Measurements from ENCODE around the gene FGFR3. TPM values are rescaled to one million over a fixed set of nuclear protein-coding genes. Genes with fewer than 3 reads are reported as not detected.

Gene FGFR3
- polyA plus RNA-seq, 1 donor from 2014 or later: 0.48 TPM

DNA sequence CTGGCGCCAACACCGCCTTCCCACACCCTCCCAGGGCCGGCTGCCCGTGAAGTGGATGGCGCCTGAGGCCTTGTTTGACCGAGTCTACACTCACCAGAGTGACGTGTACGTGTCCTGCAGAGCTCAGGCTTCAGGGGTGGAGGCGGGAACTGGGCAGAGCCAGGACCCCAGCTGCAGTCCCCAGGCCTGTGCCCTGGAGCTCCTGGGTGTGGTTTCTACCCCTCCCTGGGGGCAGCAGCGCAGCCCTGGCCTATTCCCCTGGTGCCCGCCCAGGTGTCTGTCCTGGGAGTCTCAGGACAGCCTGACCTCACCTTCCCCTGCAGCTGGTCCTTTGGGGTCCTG lies 13.1 kb downstream of the FGFR3 start:
- H3K36me3 ChIP-seq (ENCODE audit: insufficient read depth, low read length): no peaks in the 10 kb centered on the region
- no peak overlapping the region for H3K27ac ChIP-seq (ENCODE audit: low read length)
- no peak overlapping the region for H3K9ac ChIP-seq (ENCODE audit: low read length)
- no peaks in the 10 kb centered on the region for H3K27me3 ChIP-seq (ENCODE audit: insufficient read depth, low read depth, low read length)
- no peaks in the 10 kb centered on the region for H3F3A ChIP-seq (ENCODE audit: insufficient read depth, low read length, poor library complexity, severe bottlenecking)
- H3K4me3 ChIP-seq (ENCODE audit: low read length): no peak overlapping the region
- no peaks in the 10 kb centered on the region for H3K79me2 ChIP-seq (replicated peaks; ENCODE audit: insufficient read depth, low read length)
- no peak for TF ChIP-seq SMC3 (conservative IDR thresholded peaks at IDR 0.05; ENCODE audit: poor library complexity)
- no peak for TF ChIP-seq RAD21 (conservative IDR thresholded peaks at IDR 0.05)
- no peak for TF ChIP-seq EZH2 (IDR thresholded peaks at IDR 0.05; ENCODE audit: borderline replicate concordance, insufficient read depth, low read length, poor library complexity, severe bottlenecking)
- no peak for TF ChIP-seq EP300 (conservative IDR thresholded peaks at IDR 0.05; ENCODE audit: poor library complexity, severe bottlenecking)
- TF ChIP-seq, protein P1, sequence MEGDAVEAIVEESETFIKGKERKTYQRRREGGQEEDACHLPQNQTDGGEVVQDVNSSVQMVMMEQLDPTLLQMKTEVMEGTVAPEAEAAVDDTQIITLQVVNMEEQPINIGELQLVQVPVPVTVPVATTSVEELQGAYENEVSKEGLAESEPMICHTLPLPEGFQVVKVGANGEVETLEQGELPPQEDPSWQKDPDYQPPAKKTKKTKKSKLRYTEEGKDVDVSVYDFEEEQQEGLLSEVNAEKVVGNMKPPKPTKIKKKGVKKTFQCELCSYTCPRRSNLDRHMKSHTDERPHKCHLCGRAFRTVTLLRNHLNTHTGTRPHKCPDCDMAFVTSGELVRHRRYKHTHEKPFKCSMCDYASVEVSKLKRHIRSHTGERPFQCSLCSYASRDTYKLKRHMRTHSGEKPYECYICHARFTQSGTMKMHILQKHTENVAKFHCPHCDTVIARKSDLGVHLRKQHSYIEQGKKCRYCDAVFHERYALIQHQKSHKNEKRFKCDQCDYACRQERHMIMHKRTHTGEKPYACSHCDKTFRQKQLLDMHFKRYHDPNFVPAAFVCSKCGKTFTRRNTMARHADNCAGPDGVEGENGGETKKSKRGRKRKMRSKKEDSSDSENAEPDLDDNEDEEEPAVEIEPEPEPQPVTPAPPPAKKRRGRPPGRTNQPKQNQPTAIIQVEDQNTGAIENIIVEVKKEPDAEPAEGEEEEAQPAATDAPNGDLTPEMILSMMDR (IDR thresholded peaks at IDR 0.05; ENCODE audit: poor library complexity, severe bottlenecking): no peak
- no peak for TF ChIP-seq TAF1 (IDR thresholded peaks at IDR 0.05; ENCODE audit: low read depth)
- no peak for TF ChIP-seq POLR2AphosphoS5 (IDR thresholded peaks at IDR 0.05)
- TF ChIP-seq MXI1 (conservative IDR thresholded peaks at IDR 0.05; ENCODE audit: poor library complexity, severe bottlenecking): no peak
- TF ChIP-seq, protein P2, sequence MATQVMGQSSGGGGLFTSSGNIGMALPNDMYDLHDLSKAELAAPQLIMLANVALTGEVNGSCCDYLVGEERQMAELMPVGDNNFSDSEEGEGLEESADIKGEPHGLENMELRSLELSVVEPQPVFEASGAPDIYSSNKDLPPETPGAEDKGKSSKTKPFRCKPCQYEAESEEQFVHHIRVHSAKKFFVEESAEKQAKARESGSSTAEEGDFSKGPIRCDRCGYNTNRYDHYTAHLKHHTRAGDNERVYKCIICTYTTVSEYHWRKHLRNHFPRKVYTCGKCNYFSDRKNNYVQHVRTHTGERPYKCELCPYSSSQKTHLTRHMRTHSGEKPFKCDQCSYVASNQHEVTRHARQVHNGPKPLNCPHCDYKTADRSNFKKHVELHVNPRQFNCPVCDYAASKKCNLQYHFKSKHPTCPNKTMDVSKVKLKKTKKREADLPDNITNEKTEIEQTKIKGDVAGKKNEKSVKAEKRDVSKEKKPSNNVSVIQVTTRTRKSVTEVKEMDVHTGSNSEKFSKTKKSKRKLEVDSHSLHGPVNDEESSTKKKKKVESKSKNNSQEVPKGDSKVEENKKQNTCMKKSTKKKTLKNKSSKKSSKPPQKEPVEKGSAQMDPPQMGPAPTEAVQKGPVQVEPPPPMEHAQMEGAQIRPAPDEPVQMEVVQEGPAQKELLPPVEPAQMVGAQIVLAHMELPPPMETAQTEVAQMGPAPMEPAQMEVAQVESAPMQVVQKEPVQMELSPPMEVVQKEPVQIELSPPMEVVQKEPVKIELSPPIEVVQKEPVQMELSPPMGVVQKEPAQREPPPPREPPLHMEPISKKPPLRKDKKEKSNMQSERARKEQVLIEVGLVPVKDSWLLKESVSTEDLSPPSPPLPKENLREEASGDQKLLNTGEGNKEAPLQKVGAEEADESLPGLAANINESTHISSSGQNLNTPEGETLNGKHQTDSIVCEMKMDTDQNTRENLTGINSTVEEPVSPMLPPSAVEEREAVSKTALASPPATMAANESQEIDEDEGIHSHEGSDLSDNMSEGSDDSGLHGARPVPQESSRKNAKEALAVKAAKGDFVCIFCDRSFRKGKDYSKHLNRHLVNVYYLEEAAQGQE (IDR thresholded peaks at IDR 0.05; ENCODE audit: borderline replicate concordance): no peak
- H3K4me2 ChIP-seq (ENCODE audit: low read length): no peak overlapping the region
- no peaks in the 10 kb centered on the region for H3K9me2 ChIP-seq (ENCODE audit: insufficient read depth, low read length)
- no peaks in the 10 kb centered on the region for H4K20me1 ChIP-seq (ENCODE audit: insufficient read depth)
- H3K9me3 ChIP-seq (ENCODE audit: low read length): no peaks in the 10 kb centered on the region
- H2AFZ ChIP-seq (ENCODE audit: low read depth, low read length): no peak overlapping the region

DNA sequence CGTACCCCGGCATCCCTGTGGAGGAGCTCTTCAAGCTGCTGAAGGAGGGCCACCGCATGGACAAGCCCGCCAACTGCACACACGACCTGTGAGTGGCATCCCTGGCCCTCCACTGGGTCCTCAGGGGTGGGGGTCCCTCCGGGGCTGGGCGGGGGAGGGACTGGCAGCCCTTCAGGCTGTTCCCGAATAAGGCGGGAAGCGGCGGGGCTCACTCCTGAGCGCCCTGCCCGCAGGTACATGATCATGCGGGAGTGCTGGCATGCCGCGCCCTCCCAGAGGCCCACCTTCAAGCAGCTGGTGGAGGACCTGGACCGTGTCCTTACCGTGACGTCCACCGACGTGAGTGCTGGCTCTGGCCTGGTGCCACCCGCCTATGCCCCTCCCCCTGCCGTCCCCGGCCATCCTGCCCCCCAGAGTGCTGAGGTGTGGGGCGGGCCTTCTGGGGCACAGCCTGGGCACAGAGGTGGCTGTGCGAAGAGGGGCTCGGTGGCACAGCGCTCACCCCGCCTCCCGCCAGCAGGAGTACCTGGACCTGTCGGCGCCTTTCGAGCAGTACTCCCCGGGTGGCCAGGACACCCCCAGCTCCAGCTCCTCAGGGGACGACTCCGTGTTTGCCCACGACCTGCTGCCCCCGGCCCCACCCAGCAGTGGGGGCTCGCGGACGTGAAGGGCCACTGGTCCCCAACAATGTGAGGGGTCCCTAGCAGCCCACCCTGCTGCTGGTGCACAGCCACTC lies 13.7 kb downstream of the FGFR3 start:
- Histone ChIP-seq H4K20me1 (ENCODE audit: insufficient read depth) (no peaks in the 10 kb centered on the region), H3K4me3 (ENCODE audit: low read length) (no peak overlapping the region), H3F3A (ENCODE audit: insufficient read depth, low read length, poor library complexity, severe bottlenecking) (no peaks in the 10 kb centered on the region), H3K4me2 (ENCODE audit: low read length) (no peak overlapping the region), H3K9me3 (ENCODE audit: low read length) (no peaks in the 10 kb centered on the region), H3K9me2 (ENCODE audit: insufficient read depth, low read length) (no peaks in the 10 kb centered on the region), H3K9ac (ENCODE audit: low read length) (no peak overlapping the region), H2AFZ (ENCODE audit: low read depth, low read length) (no peak overlapping the region), H3K79me2 (replicated peaks; ENCODE audit: insufficient read depth, low read length) (no peaks in the 10 kb centered on the region), H3K36me3 (ENCODE audit: insufficient read depth, low read length) (no peaks in the 10 kb centered on the region), H3K27ac (ENCODE audit: low read length) (no peak overlapping the region), H3K27me3 (ENCODE audit: insufficient read depth, low read depth, low read length) (no peaks in the 10 kb centered on the region)
- TF ChIP-seq RAD21 (conservative IDR thresholded peaks at IDR 0.05): no peak
- TF ChIP-seq, protein P1 (IDR thresholded peaks at IDR 0.05; ENCODE audit: poor library complexity, severe bottlenecking): no peak
- no peak for TF ChIP-seq POLR2AphosphoS5 (IDR thresholded peaks at IDR 0.05)
